HG02943 (cell line): ENCODE results near the gene DSG2.
A peak's percentile ranks its signal among the peaks of the same experiment; 100 is the strongest.
"Not testable (repeated sequence)": the region's sequence is repeated elsewhere in the genome, so short reads cannot be mapped to it uniquely, and the experiment has no call there.

Experiments
- ATAC-seq: cut with Tn5 transposase; IDR thresholded peaks from one replicate; pipeline ENCODE4 v1.9.1; 2021; ENCODE audit warnings: mild to moderate bottlenecking, low read depth, moderate library complexity; ENCODE audit not compliant: unreplicated experiment

DSG2 gene

DNA sequence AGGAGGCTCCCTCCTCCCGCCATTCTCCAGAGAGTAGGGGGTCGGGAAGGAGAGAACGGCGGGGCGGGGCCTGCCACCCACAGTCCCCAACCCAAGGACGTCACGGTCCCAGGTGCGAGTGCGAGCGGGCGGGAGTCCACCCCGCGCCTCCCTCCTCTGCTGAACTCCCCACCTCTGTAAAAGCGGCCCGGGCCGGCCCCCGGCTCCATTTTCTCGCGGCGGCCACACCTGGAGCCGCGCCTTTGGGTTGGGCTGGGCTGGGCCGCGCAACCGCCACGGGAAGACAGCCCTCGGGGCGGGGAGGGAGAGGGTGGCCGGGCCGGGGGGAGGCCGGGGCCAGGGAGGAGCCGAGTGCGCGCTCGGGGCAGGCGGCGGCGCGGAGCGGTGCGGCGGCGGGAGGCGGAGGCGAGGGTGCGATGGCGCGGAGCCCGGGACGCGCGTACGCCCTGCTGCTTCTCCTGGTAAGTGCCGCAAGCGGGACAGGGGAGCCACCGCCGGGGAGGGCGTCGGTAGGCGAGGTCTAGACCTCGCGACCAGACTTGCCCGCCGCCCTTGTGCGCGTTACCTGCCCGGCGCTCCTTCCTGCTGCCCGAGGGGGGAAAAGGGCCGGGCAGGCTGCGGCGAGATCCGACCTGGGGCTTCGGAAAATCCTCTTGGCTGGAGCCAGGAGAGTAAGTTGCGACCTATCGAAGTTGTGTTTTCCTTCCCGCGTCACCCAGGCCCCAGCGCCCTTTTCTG lies at the start of gene DSG2:
Gene DSG2, plus strand, starts transcription at position 342 of the 738 bp plus-strand sequence. Its CDS starts 75 bp downstream, at position 417.
- peak; percentile 47 for ATAC-seq

- ATAC-seq: no peak
Measured at GRCh38 chr18:31450409-31450808, 47.6 kb upstream of the DSG2 start.

GRCh38 chr18:31451625-31452024 lies 46.4 kb upstream of the DSG2 start:
- ATAC-seq: no peak

- no peak for ATAC-seq
Measured at GRCh38 chr18:31454066-31454708, 43.8 kb upstream of the DSG2 start.

DNA sequence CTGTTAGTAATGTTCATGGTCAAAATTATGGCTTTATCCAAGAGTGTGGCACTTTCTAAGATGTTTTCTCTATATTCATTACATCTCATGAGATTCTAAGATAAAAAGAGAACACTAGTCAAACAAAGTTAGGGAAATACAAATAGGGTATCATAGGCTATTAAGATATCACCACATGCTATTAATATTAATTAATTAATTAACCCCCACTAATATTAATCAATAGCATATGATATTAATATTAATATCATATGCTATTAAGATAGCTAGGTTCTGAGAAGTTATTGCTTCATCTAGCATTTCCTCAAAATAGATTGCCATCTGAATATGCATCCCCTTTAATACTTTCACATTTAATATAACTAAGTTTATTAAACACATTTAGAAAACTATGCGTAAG lies 28.3 kb upstream of the DSG2 start:
- no peak for ATAC-seq

- no peak for ATAC-seq
Measured at GRCh38 chr18:31478688-31479087, 19.3 kb upstream of the DSG2 start.

DNA sequence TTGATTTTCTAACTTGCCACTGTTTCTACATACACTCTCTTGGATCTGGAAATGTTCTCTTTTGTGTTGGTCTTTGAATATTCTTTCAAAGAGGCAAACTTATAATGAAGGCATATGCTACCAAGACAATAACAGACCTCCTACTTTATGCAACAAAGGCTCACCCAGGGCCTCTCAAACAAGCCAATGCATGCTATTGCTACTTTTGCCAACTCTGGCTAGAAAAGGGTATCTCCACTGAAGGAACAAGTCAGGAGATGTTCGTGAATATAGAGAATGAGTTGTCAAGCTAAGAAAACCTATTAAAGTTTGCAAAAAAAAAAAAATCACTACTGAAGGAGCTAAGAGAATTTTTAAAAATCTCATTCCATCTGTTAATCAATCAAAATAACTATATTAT lies 15.9 kb upstream of the DSG2 start:
- no peak for ATAC-seq

DNA sequence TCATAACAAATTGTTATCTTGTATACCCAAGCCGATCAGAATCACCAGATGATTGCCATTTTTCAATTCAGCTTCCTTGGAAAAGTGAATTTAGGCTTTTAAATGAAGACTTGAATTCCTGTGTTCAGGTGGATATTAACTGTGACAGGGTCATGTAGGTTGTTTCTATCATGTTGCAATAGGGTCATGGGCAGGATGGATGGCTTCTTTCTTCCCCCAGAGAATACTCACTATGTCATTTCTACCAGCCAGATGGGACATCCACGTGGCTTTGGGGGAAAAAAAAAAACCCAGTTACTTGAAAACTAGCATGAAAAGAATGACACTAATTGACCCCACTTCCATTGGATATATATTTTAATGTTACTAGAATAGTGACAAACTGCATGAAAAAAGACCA lies 14.6 kb upstream of the DSG2 start:
- ATAC-seq: no peak

DNA sequence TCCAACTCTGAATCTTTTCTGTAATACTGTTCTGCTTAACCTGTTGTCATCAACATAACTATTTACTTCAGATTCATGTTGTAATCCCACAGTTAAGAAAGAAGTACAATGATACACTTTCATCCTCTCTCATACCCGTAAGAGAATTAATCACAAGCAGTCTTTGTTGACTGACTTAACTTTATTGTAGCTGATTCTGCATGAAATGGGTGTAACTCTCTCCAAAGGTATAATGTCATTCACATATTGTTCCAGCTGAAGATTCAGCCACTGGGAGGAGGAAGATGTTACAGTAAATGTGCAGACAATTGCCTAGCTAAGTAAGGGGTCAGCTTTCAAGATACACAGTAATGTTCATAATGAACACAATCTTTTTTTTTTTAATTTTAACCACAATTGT lies 13.5 kb upstream of the DSG2 start:
- no peak for ATAC-seq

DNA sequence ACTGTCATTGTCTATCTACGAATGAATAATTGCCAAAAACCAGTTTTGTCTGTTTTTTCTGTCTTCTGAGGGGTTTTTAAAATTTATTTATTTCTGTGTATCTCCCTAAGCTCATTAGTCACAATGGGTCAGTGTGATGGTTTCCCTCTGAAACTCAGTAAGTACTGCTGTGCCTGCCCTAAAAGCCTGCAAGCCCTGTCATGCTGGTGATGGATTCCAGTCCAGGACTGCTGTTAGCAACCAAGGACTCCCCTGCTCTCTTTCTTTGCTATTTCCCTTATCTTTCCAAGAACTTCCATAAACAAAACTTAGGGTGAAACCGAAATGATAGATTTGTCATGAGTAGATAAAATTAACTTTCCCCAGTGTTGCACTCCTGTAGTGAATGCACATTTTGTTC lies 11.8 kb upstream of the DSG2 start:
- ATAC-seq: no peak

DNA sequence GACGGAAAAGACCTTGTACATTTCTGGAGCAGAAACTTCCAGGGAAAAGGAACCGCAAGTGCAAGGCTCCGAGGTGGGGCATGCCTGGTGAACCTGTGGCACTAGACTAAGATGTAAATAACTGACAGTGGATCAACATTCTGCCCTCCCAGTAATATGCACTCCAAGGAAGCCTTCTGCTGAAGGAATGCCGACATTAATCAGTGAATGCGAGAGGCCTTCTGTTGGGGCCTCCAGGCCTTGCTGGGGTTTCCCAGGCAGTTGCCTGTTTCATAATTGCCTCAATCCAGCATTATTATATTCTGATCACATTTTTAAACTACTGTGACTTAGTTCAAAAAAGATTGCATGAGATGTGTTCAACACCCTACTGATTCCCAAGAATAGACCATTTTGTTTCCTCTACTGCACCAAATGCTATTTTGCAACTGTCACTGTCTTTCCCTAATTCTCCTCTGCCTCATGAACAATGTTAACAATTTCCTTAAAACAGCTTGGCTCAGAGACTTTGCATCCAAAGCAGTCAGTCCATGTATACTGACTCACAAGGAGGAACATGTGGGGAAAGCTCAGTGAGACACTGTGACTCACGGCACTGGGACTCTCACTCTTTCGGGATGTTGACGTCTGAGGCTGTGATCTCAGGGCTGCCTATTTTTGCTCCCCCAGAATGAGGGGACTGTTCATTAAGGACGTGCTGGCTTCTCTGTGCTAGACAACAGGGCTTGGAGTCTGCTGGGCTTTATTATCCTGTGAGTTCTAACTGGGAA lies 10.5 kb upstream of the DSG2 start:
- ATAC-seq: no peak

DNA sequence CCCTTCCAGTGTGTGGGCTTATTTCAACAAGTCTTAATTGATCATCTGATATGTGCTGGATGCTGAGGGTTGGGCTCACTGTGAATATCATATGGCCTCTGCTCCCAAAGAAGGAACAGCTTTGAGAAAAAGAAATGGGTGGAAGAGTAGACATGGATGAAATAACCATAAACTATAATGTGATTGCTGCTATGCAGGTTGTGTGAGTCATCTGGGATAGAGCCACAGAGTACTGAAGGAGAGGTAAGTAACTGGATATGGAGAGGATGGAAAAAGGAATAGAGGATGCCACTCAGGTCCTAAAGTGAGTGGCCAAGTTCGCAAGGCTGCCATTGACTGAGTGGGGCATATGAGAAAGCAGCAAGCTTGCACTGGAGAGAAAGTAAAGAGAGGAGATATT lies 8.7 kb upstream of the DSG2 start:
- ATAC-seq: no peak

- no peak for ATAC-seq
Measured at GRCh38 chr18:31490387-31490786, 7.6 kb upstream of the DSG2 start.

GRCh38 chr18:31490833-31491232 lies 7.1 kb upstream of the DSG2 start:
- no peak for ATAC-seq

DNA sequence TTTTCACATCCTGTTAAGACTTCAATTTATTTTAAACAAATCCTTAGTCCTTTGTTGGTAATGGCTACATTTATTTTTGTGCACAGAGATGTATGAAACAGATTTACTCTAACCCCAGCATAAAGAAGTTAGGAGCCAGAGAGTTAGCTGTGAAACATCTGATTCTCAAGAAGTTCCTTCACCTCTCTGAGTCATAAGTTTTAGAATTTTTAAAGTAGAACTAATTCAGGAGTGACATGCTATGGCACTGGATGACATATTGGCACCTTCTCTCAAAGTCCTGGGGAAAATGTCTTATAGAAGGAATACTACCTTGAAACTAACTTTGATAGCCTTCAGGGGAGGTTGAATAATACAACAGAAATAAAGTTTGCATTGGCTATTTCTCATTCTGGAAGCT lies 6.4 kb upstream of the DSG2 start:
- no peak for ATAC-seq

GRCh38 chr18:31492671-31493070 lies 5.3 kb upstream of the DSG2 start:
- no peak for ATAC-seq

DNA sequence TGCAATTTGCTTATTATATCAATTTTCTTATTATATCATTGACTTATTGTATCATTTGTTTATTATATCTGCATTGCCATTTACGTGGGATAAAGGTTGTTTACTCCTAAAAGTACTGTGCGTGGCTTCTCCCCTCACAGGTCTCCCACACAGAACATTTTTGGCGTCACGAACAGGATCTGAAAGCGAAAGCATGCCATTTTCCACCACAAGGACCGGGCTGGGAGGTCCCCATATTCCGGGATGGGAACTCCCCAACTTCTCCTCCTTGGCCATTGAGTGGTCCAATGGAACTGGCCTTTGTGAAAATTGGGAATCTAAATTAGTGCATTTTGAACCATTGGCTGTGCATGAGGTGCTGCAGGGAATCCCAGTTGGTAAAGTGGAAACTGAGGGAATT lies 4.8 kb upstream of the DSG2 start:
- ATAC-seq: no peak

DNA sequence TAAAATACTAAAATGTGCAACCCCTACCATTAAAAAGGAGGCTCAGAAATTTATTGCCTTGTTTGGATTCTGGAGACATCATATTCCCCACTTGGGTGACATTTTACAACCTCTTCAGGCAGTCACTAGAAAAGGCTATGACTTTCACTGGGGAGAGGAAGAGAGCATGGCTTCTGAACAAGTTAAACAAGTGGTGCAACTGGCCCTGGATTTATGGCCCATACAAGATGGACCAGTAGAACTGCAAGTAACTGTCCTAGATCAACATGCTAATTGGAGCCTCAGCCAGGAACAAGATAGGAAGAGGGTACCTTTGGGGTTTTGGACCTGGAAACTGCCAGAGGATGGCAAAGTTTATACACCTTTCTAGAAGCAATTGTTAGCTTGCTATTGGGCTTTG lies 4.0 kb upstream of the DSG2 start:
- no peak for ATAC-seq

DNA sequence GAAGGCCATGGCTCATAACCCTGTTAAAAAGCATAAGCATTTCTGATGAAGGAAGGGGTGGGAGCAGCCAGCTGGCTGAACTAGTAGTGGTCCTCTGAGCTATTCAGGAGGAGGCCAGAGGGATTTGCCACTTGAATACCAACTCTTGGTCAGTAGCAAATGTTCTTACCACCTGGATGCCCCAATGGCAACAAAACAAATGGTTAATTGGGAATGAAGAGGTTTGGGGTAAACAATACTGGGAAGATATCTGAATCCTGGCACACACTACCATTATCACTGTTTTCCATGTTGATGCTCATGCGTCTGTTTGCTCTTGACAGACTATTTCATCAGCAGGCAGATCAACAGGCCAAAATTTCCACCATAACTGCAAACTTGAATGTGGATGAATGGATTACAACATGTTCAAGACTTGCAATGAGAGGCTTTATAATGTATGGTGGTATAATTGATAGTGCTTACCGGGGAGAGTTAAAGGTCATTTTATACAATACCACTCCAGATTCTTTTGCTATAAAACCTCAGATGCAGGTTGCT lies 3.2 kb upstream of the DSG2 start:
- ATAC-seq: not testable (repeated sequence)

DNA sequence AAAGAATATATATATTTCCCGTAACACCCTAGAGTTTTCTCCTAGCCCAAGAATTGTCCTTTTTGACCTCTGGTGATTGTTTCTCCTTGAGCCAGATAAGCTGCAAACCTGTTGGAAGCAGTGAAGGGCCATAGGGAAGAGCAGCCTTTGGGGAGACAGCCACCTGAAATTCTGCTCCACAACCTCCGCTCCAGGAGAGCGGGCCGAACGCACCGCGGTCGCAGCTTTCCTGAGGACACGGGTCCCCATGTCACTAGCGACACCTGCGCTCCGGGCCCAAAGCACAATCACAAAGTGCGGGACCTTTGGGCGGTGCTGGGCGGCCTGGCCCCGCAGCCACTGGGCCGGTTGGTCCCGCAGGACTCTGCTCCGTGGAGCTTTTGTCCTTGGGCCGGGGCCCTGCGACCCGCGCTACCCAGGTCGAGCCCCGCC lies 557 bp upstream of the DSG2 start:
- peak; percentile 6 for ATAC-seq
